IMR-90 (cell line): Measurements from ENCODE around the gene ZBED1. TPM values are rescaled to one million over a fixed set of nuclear protein-coding genes. Genes with fewer than 3 reads are reported as not detected.

Experiments used
- ATAC-seq: fragments of 200-7000 bp; cut with Tn5 transposase; 2 replicates; pipeline ENCODE4 v1.9.1; 2020; ENCODE audit warnings: low read depth, mild to moderate bottlenecking, moderate library complexity
- BruUV-seq: library from RNA; stranded (reverse); fragments of 400-500 nt; replicated peaks from 2 replicates; lab custom pipeline; 2021; lab: Mats Ljungman, UMichigan
- CTCF ChIA-PET: fragments of 300-600 bp; formaldehyde crosslinking; extraction: SDS; loops from one replicate; lab custom pipeline; 2021; ENCODE audit warnings: antibody characterized with exemption; lab: Yijun Ruan, JAX
- POLR2A ChIA-PET: fragments of 300-600 bp; sonication (Branson Sonifier 250); formaldehyde crosslinking; loops from one replicate; lab custom pipeline; 2022; ENCODE audit warnings: antibody characterized with exemption; ENCODE audit not compliant: unreplicated experiment; lab: Charles Lee
- DNase-seq: peaks from one replicate; pipeline ENCODE4 v3.0.0; 2013
- H2AFZ ChIP-seq: replicated peaks from 2 replicates; pipeline ENCODE3; 2013; ENCODE audit warnings: low read length, mild to moderate bottlenecking; ENCODE audit not compliant: poor library complexity
- H2AK5ac ChIP-seq: 2 replicates; pipeline ENCODE4 v1.6.1; 2013; ENCODE audit warnings: low read depth, low read length, inconsistent platforms
- H2AK9ac ChIP-seq: replicated peaks from 2 replicates; pipeline ENCODE3; 2013; ENCODE audit warnings: mild to moderate bottlenecking, low read depth, low read length, moderate library complexity; ENCODE audit not compliant: poor library complexity
- H2BK120ac ChIP-seq: 2 replicates; pipeline ENCODE4 v1.6.1; 2013; ENCODE audit warnings: low read depth, low read length, inconsistent platforms
- H2BK15ac ChIP-seq: 3 replicates; pipeline ENCODE4 v1.6.1; 2013; ENCODE audit warnings: low read depth, low read length, inconsistent platforms
- H2BK20ac ChIP-seq: 2 replicates; pipeline ENCODE4 v1.6.1; 2013; ENCODE audit warnings: low read depth, mild to moderate bottlenecking, inconsistent platforms, low read length, moderate library complexity
- H2BK5ac ChIP-seq: 2 replicates; pipeline ENCODE4 v1.6.1; 2013; ENCODE audit warnings: mild to moderate bottlenecking, low read depth, low read length, inconsistent platforms; ENCODE audit not compliant: poor library complexity, severe bottlenecking
- H3K14ac ChIP-seq: replicated peaks from 2 replicates; pipeline ENCODE4 v1.6.1; 2013; ENCODE audit warnings: low read depth, low read length, inconsistent platforms
- H3K18ac ChIP-seq: 2 replicates; pipeline ENCODE4 v1.6.1; 2013; ENCODE audit warnings: low read depth, low read length, control low read depth
- H3K23ac ChIP-seq: 2 replicates; pipeline ENCODE4 v1.6.1; 2013; ENCODE audit warnings: low read depth, low read length, inconsistent platforms
- H3K27ac ChIP-seq: 2 replicates; pipeline ENCODE4 v1.5.1; 2013; ENCODE audit warnings: mild to moderate bottlenecking, control low read depth, low read length; ENCODE audit not compliant: insufficient read depth
- H3K27me3 ChIP-seq: 2 replicates; pipeline ENCODE4 v1.6.1; 2013; ENCODE audit warnings: low read length; ENCODE audit not compliant: control insufficient read depth, insufficient read depth
- H3K36me3 ChIP-seq: 2 replicates; pipeline ENCODE4 v1.6.1; 2013; ENCODE audit warnings: low read length, mixed read lengths; ENCODE audit not compliant: control insufficient read depth, insufficient read depth
- H3K4ac ChIP-seq: 2 replicates; pipeline ENCODE4 v1.6.1; 2013; ENCODE audit warnings: low read depth, low read length, inconsistent platforms
- H3K4me1 ChIP-seq: 2 replicates; pipeline ENCODE4 v1.6.1; 2013; ENCODE audit warnings: low read length, mixed read lengths; ENCODE audit not compliant: control insufficient read depth, insufficient read depth
- H3K4me2 ChIP-seq: 2 replicates; pipeline ENCODE4 v1.6.1; 2013; ENCODE audit warnings: low read depth, mild to moderate bottlenecking, control low read depth, low read length, moderate library complexity
- H3K4me3 ChIP-seq: 2 replicates; pipeline ENCODE4 v1.5.1; 2013; ENCODE audit warnings: low read depth, mild to moderate bottlenecking, control low read depth, low read length, moderate library complexity; ENCODE audit not compliant: insufficient read depth
- H3K56ac ChIP-seq: 2 replicates; pipeline ENCODE4 v1.6.1; 2013; ENCODE audit warnings: low read length, inconsistent platforms; ENCODE audit not compliant: insufficient read depth; ENCODE audit errors: extremely low read depth
- H3K79me1 ChIP-seq, 2 experiments: 2 replicates each; pipeline ENCODE4 v1.6.1; 2013; ENCODE audit warnings: low read length in 2 of 2, inconsistent platforms in 1 of 2, low read depth in 1 of 2
- H3K9ac ChIP-seq: 2 replicates; pipeline ENCODE4 v1.6.1; 2013; ENCODE audit warnings: low read depth, low read length, control low read depth
- H3K9me1 ChIP-seq: 2 replicates; pipeline ENCODE4 v1.6.1; 2013; ENCODE audit warnings: low read length, inconsistent platforms; ENCODE audit not compliant: insufficient read depth
- H3K9me3 ChIP-seq: 2 replicates; pipeline ENCODE4 v1.6.1; 2013; ENCODE audit warnings: low read length; ENCODE audit not compliant: control insufficient read depth, insufficient read depth
- H4K20me1 ChIP-seq: 2 replicates; pipeline ENCODE4 v1.6.1; 2013; ENCODE audit warnings: low read length, inconsistent platforms; ENCODE audit not compliant: insufficient read depth
- H4K5ac ChIP-seq: 2 replicates; pipeline ENCODE4 v1.6.1; 2013; ENCODE audit warnings: mild to moderate bottlenecking, low read depth, low read length, control low read depth
- H4K8ac ChIP-seq, 2 experiments: 2 replicates each; pipeline ENCODE4 v1.6.1; 2013; ENCODE audit warnings: low read depth in 2 of 2, low read length in 2 of 2, control low read depth in 1 of 2, inconsistent platforms in 1 of 2
- H4K91ac ChIP-seq: 2 replicates; pipeline ENCODE4 v1.6.1; 2013; ENCODE audit warnings: low read depth, low read length, inconsistent platforms; ENCODE audit not compliant: insufficient read depth
- BHLHE40 ChIP-seq: fragments of 150-350 bp; IDR thresholded peaks from 2 replicates; pipeline ENCODE4 v1.6.1; 2016; ENCODE audit warnings: mild to moderate bottlenecking, low read depth, low read length
- CEBPB ChIP-seq: IDR thresholded peaks from 2 replicates; pipeline ENCODE4 v1.6.1; 2012; ENCODE audit warnings: low read depth, low read length, improper control_type of control experiment
- CHD1 ChIP-seq: IDR thresholded peaks from 2 replicates; pipeline ENCODE4 v1.6.1; 2012; ENCODE audit warnings: low read depth, low read length, improper control_type of control experiment
- CTCF ChIP-seq: conservative IDR thresholded peaks from 2 replicates; pipeline ENCODE4 v1.5.1; 2012; ENCODE audit warnings: mild to moderate bottlenecking, low read depth, low read length, improper control_type of control experiment
- ELK1 ChIP-seq: fragments of 150-350 bp; IDR thresholded peaks from 2 replicates; pipeline ENCODE4 v1.6.1; 2016; ENCODE audit warnings: low read depth, mild to moderate bottlenecking, low read length, moderate library complexity, borderline replicate concordance
- FOS ChIP-seq: fragments of 150-350 bp; IDR thresholded peaks from 2 replicates; pipeline ENCODE4 v1.6.1; 2016; ENCODE audit warnings: low read depth, low read length
- MAFK ChIP-seq: IDR thresholded peaks from 2 replicates; pipeline ENCODE4 v1.6.1; 2012; ENCODE audit warnings: low read depth, low read length, improper control_type of control experiment
- MAZ ChIP-seq: IDR thresholded peaks from 2 replicates; pipeline ENCODE4 v1.6.1; 2012; ENCODE audit warnings: low read depth, mild to moderate bottlenecking, low read length, improper control_type of control experiment, moderate library complexity, borderline replicate concordance
- MXI1 ChIP-seq: IDR thresholded peaks from 2 replicates; pipeline ENCODE4 v1.6.1; 2012; ENCODE audit warnings: low read depth, mild to moderate bottlenecking, low read length, moderate library complexity, borderline replicate concordance
- NFE2L2 ChIP-seq: fragments of 150-350 bp; IDR thresholded peaks from 2 replicates; pipeline ENCODE4 v1.6.1; 2016; ENCODE audit warnings: low read depth, mild to moderate bottlenecking, low read length
- POLR2A ChIP-seq: IDR thresholded peaks from 2 replicates; pipeline ENCODE4 v1.6.1; 2012; ENCODE audit warnings: mild to moderate bottlenecking, low read depth, low read length
- RAD21 ChIP-seq: IDR thresholded peaks from 2 replicates; pipeline ENCODE4 v1.6.1; 2012; ENCODE audit warnings: low read length, improper control_type of control experiment
- RCOR1 ChIP-seq: IDR thresholded peaks from 2 replicates; pipeline ENCODE4 v1.6.1; 2012; ENCODE audit warnings: mild to moderate bottlenecking, low read length, improper control_type of control experiment; ENCODE audit not compliant: insufficient replicate concordance
- RFX5 ChIP-seq: IDR thresholded peaks from 2 replicates; pipeline ENCODE4 v1.8.0; 2012; ENCODE audit warnings: low read depth, mild to moderate bottlenecking, low read length, moderate library complexity
- SMC3 ChIP-seq: fragments of 150-350 bp; IDR thresholded peaks from 2 replicates; pipeline ENCODE4 v1.6.1; 2016; ENCODE audit warnings: low read depth, mild to moderate bottlenecking, antibody characterized with exemption, low read length, moderate library complexity
- USF2 ChIP-seq: fragments of 150-350 bp; IDR thresholded peaks from 2 replicates; pipeline ENCODE4 v1.6.1; 2017; ENCODE audit warnings: mild to moderate bottlenecking, antibody characterized with exemption, low read length, low read depth
- WGBS, 2 experiments: methylation state at CpG; one replicate each; pipeline versions ENCODE4 v1.1.5 to v1.1.7; 2013; ENCODE audit warnings: missing lambda C conversion rate in 2 of 2; ENCODE audit not compliant: insufficient read length in 1 of 2; ENCODE audit errors: extremely low coverage in 2 of 2; 5-methylcytosine and 5-hydroxymethylcytosine counted together
- dilution Hi-C: fragments of 300-500 bp; cut with HindIII; formaldehyde crosslinking; loops from one replicate; pipeline ENCODE4 v1.14.3; 2018; ENCODE audit warnings: low sequenced_read_pairs; ENCODE audit not compliant: unreplicated experiment
- in situ Hi-C: fragments of 300-500 bp; cut with MboI; formaldehyde crosslinking; loops from 3 replicates; pipeline ENCODE4 v1.14.3; 2019; ENCODE audit warnings: low sequenced_read_pairs, inconsistent platforms, mixed read lengths
- intact Hi-C: fragments of 100-400 bp; cut with micrococcal nuclease; formaldehyde crosslinking; loops from 2 replicates; pipeline ENCODE4 v1.10.0; 2022
- polyA plus RNA-seq, 3 experiments: library from polyadenylated mRNA; depleted of rRNA; stranded (reverse); fragments of >200 nt; gene quantifications; 2 replicates each; pipeline ENCODE4 v1.2.3, GENCODE V29; 2012; ENCODE audit warnings: low replicate concordance in 1 of 3
- total RNA-seq: library from RNA; depleted of rRNA; stranded (reverse); fragments of >200 nt; gene quantifications from 2 replicates; pipeline ENCODE4 v1.2.3, GENCODE V29; 2012

The ZBED1 gene
- total and polyA plus RNA-seq, 2 of the 4 experiments (the other 2 are of a cell fraction): 13.1 to 21.5 TPM

DNA sequence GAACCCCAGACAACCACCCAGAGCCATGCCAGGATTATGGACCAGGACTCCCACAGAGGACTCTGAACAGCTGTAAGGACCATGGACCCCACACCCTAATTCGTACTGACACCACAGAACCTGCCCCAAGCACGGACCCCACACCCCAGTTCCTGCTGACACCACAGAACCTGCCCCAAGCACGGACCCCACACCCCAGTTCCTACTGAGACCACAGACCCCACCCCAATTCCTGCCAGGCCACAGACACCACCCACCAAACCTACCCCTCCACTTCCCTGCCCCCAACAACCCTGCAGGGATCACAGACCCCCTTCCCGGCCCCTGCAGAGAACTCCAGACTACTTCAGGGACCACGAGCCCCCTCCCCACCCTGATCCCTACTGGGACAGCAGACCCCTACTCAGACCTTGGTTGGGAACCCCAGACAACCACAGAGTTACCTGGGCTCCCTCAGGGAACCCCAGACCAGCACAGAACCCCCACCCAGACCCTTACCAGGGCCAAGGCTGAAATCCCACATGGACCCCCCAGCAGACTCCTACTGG lies 1.4 kb upstream of the ZBED1 start:
- peak overlapping the region; percentile 15 for H2AFZ ChIP-seq
- no peak overlapping the region for H2BK15ac ChIP-seq
- 91% methylated on average over 4 of the region's 5 CpGs; no CpG with 5 or more reads in 1 of the 2 experiments for WGBS, 2 experiments
- ChIA-PET POLR2A (no interaction called here), CTCF (no interaction called here)
- TF ChIP-seq RCOR1 (no peak), ELK1 (no peak), USF2 (no peak), MAZ (no peak), MAFK (no peak), RFX5 (no peak), CEBPB (no peak), CHD1 (no peak), POLR2A (no peak), BHLHE40 (no peak), FOS (no peak), NFE2L2 (no peak), CTCF (no peak), SMC3 (no peak), RAD21 (no peak), MXI1 (no peak)
- H4K20me1 ChIP-seq: peaks cover 20% of the 10 kb centered on the region; the same call in 1 of the 2 replicates
- no peak for DNase-seq
- H3K23ac ChIP-seq: no peak overlapping the region
- H4K5ac ChIP-seq: no peak overlapping the region
- H3K4me3 ChIP-seq: no peak overlapping the region
- H4K8ac ChIP-seq: no peak overlapping the region
- no peak overlapping the region for H3K27ac ChIP-seq
- H3K14ac ChIP-seq: no peak overlapping the region
- H3K36me3 ChIP-seq: no peaks in the 10 kb centered on the region
- in situ Hi-C loops (no loop called here), dilution Hi-C loops (no loop called here), intact Hi-C loops (no loop called here)
- no peaks in the 10 kb centered on the region for H3K9me3 ChIP-seq
- H3K4me2 ChIP-seq: no peak overlapping the region
- no peak overlapping the region for H3K9ac ChIP-seq
- H3K18ac ChIP-seq: no peak overlapping the region
- peaks cover 12% of the 10 kb centered on the region for H3K4me1 ChIP-seq
- no peak overlapping the region for H2BK20ac ChIP-seq
- no peak overlapping the region for H2BK120ac ChIP-seq
- no peak overlapping the region for H2BK5ac ChIP-seq
- H3K56ac ChIP-seq: no peak overlapping the region
- H3K4ac ChIP-seq: no peak overlapping the region
- H4K91ac ChIP-seq: no peak overlapping the region
- no peaks in the 10 kb centered on the region; the same call in 1 of the 2 replicates for H3K27me3 ChIP-seq
- no TSS peak for BruUV-seq
- H3K79me1 ChIP-seq: peaks cover 5 to 22% of the 10 kb centered on the region in 2 experiments; a peak in 2 of 4 replicates
- no peak for ATAC-seq
- H3K9me1 ChIP-seq: peaks cover 3% of the 10 kb centered on the region; the same call in 1 of the 2 replicates
- H2AK5ac ChIP-seq: no peak overlapping the region
- no peak overlapping the region for H2AK9ac ChIP-seq
